ENCODE measurements around the gene TOB1. TPM values are rescaled to one million over a fixed set of nuclear protein-coding genes. Genes with fewer than 3 reads are reported as not detected.

TOB1 gene
- total RNA-seq, 2 donors from 2014 or later, result 29.0 to 31.0 TPM

DNA sequence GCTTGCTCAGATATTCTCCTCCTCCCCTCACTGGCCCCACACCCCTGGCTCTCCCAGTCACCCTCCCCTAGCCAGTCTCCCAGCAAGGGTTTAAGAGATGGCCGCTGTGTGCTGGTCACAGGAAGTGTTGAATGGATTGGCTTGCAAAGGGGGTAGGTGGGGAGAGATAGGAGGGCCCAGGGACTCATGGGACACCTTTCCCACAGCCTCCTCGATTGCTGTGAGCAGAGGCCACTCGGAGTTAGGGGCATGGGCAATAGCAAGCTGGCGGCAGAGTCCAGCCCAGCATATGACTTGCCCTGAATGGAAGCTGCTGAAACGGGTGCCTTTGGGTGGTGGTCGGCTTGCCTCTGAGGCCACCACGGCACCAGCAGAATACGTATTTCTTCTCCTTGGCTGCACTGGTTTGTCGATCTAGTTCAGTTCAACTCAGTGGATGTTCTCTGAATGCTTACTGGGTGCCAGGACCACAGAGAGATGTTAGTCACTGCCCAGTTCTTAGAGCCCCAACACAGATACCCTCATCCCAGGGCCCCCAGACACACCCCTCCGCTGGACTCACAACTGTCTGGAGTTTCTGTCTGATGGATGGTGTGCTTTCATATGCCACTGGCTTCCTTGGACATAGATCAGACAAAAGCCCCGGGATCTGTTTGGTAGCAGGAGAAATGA, 24.7 kb downstream of the TOB1 start:
- Histone ChIP-seq H3K9me3 (no peaks in the 10 kb centered on the region), H3K27ac (no peak overlapping the region), H3K36me3 (no peaks in the 10 kb centered on the region), H3K27me3 (no peaks in the 10 kb centered on the region), H3K4me1 (peaks cover 0 to 12% of the 10 kb centered on the region in 2 donors), H3K4me3 (no peak overlapping the region)
- no peak for TF ChIP-seq CTCF (IDR thresholded peaks at IDR 0.05)
- no peak for DNase-seq (ENCODE audit: low spot score)

GRCh38 chr17:50840311-50840851, 25.8 kb downstream of the TOB1 start:
- Histone ChIP-seq H3K4me1 (peaks cover 0 to 6% of the 10 kb centered on the region in 2 donors), H3K27me3 (no peaks in the 10 kb centered on the region), H3K9me3 (no peaks in the 10 kb centered on the region), H3K36me3 (no peaks in the 10 kb centered on the region), H3K27ac (no peak overlapping the region), H3K4me3 (no peak overlapping the region)
- DNase-seq (ENCODE audit: low spot score), result no peak
- no peak for TF ChIP-seq CTCF (IDR thresholded peaks at IDR 0.05)

GRCh38 chr17:50839591-50840310, 26.4 kb downstream of the TOB1 start:
- no peaks in the 10 kb centered on the region for H3K27me3 ChIP-seq
- no peak overlapping the region for H3K4me3 ChIP-seq
- TF ChIP-seq CTCF (IDR thresholded peaks at IDR 0.05), result no peak
- H3K27ac ChIP-seq, result no peak overlapping the region
- peaks cover 0 to 5% of the 10 kb centered on the region in 2 donors for H3K4me1 ChIP-seq
- H3K9me3 ChIP-seq, result no peaks in the 10 kb centered on the region
- DNase-seq (ENCODE audit: low spot score), result no peak
- H3K36me3 ChIP-seq, result no peaks in the 10 kb centered on the region

DNA sequence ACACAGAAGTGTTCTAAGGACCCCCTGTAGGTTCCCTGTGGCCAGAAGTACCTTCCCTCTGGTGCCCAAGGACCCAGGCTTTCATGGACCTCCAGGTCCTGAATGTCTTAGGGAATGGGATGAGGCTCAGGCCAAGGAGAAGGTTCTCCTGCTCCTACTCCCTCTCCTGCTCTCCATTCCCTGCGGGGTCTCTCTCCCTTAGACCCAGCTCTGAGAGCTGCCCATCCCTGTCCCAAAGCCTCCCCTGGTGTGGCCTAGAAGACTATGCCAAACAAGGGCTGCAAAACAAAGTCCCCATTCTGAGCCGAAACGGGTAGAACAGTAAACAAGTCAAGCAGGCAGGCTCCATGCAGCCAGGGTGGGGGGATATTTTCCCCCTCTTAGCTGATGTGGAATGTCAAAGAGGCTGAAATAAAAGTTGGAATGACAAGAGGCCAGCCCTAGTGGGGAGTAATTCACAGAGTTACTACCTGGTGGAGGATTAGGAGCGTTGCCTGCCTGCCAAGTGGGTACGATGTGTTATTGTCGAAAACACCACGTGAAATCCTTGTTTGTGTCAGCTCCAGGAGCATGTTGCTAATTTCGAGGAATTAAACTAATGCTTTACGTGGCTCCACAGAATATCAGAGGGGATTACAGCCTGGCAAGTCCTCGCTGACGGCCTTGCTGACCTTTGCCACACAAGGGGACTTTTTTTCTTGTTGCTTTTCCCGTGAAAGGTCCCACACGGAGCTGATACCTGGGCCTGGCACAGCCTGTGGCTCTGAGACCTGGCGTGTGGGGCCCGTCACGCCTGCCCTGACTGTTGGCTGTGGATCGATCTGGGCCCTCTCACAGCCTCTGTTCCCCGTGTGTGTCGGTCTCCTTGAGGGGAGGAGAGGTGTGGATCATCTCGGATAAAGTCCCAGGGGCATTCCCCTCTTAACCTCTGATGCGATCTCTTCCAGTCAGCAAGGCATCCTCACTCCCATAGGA, 27.9 kb downstream of the TOB1 start:
- no peaks in the 10 kb centered on the region for H3K36me3 ChIP-seq
- H3K27me3 ChIP-seq, result no peaks in the 10 kb centered on the region
- H3K27ac ChIP-seq, result no peak overlapping the region
- H3K9me3 ChIP-seq, result no peaks in the 10 kb centered on the region
- no peak overlapping the region for H3K4me3 ChIP-seq
- peaks cover 0 to 5% of the 10 kb centered on the region in 2 donors for H3K4me1 ChIP-seq
- TF ChIP-seq CTCF (IDR thresholded peaks at IDR 0.05), result no peak
- no peak for DNase-seq (ENCODE audit: low spot score)

DNA sequence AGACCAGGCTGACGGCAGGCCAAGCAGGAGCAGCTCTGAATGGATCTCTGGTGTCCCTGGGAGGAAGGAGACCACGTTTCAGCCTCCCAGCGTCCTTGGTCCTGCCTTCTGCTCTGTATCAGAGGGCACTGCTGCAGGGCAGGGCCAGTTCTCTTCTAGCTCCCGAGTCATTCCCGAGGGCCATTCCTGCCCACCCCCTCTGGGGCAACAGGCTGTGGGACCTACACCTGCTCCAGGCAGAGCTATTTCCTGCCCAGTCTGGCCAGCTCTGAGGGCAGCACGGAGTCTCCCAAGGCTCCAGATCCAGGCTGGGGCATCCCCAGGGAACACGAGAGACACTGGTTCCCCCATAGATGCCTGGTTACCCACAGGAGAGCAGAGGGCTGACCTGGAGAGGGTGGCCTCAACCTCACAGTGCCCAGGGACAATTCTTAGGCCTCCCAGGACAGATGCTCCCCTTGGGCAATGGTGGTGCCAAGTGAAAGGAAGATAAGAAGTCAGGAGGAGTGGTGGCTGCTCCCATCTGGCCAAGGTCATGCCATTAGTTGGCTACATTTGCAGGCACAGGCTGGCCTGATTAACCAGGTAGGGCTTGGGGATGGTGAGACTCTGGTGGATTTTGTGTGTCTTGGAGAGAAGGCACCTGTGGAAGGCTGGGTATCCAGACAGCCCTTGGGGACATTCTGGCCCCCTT, 28.7 kb downstream of the TOB1 start:
- Histone ChIP-seq H3K4me3 (no peak overlapping the region), H3K27ac (no peak overlapping the region), H3K27me3 (no peaks in the 10 kb centered on the region), H3K4me1 (peaks cover 0 to 5% of the 10 kb centered on the region in 2 donors), H3K9me3 (no peaks in the 10 kb centered on the region), H3K36me3 (no peaks in the 10 kb centered on the region)
- no peak for TF ChIP-seq CTCF (IDR thresholded peaks at IDR 0.05)
- no peak for DNase-seq (ENCODE audit: low spot score)

Measured in right atrium auricular region (tissue), 2 donors.